MM.1S (cell line): ENCODE results near the gene HVCN1.

ENCODE experiments used
- EZH2 ChIP-seq: fragments of 300-600 bp; sonication (generic); optimal IDR thresholded peaks from 2 replicates; pipeline ENCODE3; 2017; ENCODE audit warnings: low read depth, mild to moderate bottlenecking, antibody characterized with exemption, low read length, mixed read lengths
- TF ChIP-seq, protein P1 (sequence below): fragments of 300-600 bp; sonication (generic); IDR thresholded peaks from 2 replicates; pipeline ENCODE4 v1.5.1; 2016; ENCODE audit warnings: antibody characterized with exemption, low read length, mixed read lengths

DNA sequence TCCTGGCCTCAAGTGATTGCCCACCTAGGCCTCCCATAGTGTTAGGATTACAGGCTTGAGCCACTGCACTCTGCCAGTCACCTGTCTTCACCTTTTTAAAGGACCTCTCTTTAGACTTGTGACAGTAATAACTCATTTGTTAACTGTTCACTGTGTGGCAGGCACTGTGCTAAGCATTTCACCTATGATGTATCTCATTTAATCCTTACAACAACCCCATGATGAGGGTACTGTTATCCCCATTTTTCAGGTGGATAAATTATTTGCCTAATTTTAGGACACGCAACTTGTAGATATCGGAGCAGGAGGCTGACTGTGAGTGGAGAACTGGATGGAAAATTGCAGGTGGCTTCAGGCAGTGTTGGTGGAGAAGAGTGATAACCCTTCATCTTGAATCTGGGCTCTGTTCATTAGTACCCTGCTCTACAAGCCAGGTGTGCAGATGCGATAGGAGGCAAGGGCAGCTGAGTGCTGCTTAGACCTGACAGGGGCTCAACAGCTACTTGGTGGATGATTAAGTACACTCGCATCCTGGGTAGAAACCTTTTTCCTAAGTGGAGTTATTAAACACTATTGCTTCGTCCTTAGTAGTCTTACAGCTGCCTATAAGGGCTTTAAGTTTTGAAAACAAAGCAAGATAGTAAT, 72.3 kb downstream of the HVCN1 start:
- TF ChIP-seq, protein P1, sequence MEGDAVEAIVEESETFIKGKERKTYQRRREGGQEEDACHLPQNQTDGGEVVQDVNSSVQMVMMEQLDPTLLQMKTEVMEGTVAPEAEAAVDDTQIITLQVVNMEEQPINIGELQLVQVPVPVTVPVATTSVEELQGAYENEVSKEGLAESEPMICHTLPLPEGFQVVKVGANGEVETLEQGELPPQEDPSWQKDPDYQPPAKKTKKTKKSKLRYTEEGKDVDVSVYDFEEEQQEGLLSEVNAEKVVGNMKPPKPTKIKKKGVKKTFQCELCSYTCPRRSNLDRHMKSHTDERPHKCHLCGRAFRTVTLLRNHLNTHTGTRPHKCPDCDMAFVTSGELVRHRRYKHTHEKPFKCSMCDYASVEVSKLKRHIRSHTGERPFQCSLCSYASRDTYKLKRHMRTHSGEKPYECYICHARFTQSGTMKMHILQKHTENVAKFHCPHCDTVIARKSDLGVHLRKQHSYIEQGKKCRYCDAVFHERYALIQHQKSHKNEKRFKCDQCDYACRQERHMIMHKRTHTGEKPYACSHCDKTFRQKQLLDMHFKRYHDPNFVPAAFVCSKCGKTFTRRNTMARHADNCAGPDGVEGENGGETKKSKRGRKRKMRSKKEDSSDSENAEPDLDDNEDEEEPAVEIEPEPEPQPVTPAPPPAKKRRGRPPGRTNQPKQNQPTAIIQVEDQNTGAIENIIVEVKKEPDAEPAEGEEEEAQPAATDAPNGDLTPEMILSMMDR = no peak
- no peak for TF ChIP-seq EZH2
